AG08396 (cell line): ENCODE data around the gene FAXC.
A peak's percentile ranks its signal among the peaks of the same experiment; 100 is the strongest.
"Not testable (repeated sequence)": the region's sequence is repeated elsewhere in the genome, so short reads cannot be mapped to it uniquely, and the experiment has no call there.

Experiments
- DNase-seq: peaks from one replicate; pipeline ENCODE4 v3.0.0; 2012; ENCODE audit warnings: low spot score, mixed read lengths

FAXC gene

GRCh38 chr6:99285881-99286280, 63.6 kb downstream of the FAXC start:
- no peak for DNase-seq

GRCh38 chr6:99282479-99283062, 66.9 kb downstream of the FAXC start:
- peak; percentile 16 for DNase-seq

DNA sequence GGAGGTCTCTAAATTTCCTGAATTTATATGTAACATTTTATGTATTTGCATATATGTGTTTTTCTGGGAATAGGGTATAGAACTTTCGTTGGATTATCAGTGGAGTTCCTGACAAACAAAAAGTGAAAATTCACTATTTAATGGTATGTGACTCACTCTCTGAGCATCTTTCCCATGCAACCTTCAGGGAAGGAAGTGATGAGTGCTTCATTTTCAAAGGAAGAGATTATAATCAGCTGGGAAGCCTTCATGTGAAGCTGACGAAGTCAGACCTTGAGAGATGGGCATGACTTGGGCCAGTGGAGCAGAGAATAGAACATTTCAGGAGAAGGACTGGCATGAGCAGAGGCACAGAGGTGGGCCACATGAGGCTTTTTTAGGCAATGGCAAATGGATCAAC, 72.7 kb downstream of the FAXC start:
- no peak for DNase-seq

- no peak for DNase-seq
These were observed 78.6 kb downstream of the FAXC start for GRCh38 chr6:99270826-99271225.

GRCh38 chr6:99270030-99270429, 79.4 kb downstream of the FAXC start:
- DNase-seq, result no peak

GRCh38 chr6:99269207-99269606, 80.3 kb downstream of the FAXC start:
- DNase-seq, result no peak

DNA sequence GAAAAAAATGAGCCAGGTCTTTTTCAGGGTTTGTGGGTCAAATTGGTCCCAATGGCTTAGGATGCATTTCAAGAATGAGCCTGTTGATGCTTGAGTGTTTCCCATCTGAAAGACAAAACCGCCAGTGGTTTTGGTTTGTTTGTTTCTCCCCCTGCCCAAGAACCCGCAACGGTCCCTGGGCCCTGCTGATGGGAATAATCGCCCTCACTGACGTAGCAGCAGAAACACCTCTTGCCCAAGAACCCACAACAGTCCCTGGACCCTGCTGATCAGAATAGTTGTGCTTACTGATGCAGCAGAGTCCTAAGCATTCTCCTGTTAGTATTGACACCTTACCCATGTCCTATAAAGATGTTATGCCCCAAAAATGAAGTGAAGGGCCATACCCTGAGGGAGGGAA, 82.5 kb downstream of the FAXC start:
- not testable (repeated sequence) for DNase-seq

GRCh38 chr6:99265447-99265846, 84.0 kb downstream of the FAXC start:
- not testable (repeated sequence) for DNase-seq

GRCh38 chr6:99254616-99255550, 94.6 kb downstream of the FAXC start:
- DNase-seq, result no peak

GRCh38 chr6:99253271-99253670, 96.2 kb downstream of the FAXC start:
- no peak for DNase-seq

GRCh38 chr6:99252421-99252820, 97.1 kb downstream of the FAXC start:
- no peak for DNase-seq

GRCh38 chr6:99250476-99250875, 99.0 kb downstream of the FAXC start:
- DNase-seq, result no peak

GRCh38 chr6:99246602-99247001, 102.9 kb downstream of the FAXC start:
- no peak for DNase-seq

GRCh38 chr6:99241905-99242534, 107.5 kb downstream of the FAXC start:
- DNase-seq, result no peak

DNA sequence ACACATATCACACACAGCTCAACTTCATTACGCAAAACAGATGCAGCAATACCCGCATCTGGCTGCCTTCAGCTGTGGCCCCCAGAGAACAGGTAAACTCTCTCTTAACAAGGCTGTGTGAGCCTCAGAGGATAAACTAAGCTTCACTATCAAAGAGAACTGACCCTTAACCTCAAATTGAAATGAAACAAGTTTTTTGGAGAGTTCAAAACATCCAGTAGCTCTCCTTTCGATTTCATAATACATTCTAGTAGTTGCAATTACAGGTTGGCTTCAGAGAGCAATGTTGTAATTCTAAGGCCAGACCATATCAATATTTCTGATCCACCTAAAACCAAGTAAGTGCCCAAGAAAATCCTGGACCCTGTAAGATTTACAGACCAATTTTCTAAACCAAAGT, 113.5 kb downstream of the FAXC start:
- DNase-seq, result no peak

GRCh38 chr6:99233219-99233618, 116.3 kb downstream of the FAXC start:
- no peak for DNase-seq

- no peak for DNase-seq
These were observed 117.4 kb downstream of the FAXC start for GRCh38 chr6:99232056-99232455.

DNA sequence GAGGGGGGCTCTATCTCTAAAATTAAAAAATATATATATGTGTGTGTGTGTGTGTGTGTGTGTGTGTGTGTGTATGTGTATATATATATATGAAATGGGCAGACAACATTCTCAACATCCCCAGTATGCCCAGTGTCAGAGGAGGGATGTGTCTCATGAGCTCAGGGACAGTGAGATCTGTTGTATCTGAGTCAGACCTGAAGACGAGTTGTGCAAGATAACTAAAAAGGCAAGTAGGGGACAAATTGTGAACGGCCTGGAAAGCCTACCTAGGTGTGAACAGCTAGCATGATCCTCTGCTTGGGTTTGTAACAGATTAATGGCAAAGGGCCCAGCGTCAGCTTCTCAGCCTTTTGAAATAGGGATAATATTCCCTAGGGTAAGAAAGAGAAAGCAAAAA, 124.3 kb downstream of the FAXC start:
- no peak for DNase-seq
